ENCODE data around the gene SHH.

DNA sequence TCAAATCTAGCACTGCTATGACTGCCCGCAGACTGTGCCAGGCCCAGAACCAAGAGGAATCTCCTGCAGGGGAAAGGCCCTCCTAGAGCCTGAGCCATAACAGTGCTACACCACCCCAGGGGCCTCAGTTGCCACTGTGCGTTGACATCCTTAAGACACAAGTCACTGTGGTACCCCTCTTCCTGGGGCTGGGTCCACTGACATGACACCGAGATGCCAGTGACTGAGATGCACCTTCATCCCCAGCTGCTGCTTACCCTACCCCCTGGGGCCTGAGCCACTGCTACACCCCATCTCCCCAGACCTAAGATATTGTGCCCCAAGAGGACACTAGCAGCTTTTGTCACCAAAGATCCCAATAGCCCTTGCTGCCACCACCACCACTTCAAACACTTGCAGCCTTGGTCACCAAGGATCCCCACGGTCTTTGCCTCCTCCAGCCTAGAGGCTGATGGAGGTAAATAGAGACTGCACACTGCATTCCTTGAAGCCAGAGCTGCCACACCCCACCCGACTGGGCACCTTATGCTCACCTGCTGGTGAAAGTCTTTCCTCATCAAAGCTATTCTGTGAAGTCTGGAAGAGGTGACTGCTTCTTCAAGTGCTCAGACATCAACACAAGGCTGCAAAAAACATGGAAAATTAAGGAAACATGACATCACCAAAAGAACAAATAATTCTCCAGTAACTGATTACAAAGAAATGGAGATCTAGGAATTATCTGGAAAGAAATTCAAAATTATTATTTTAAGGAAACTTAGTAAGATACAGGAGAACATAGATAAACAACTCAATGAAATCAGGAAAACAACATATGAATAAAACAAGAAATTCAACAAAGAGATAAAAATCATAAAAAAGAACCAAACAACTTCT is 40.4 kb upstream of the SHH start:
- TF ChIP-seq, protein P1, sequence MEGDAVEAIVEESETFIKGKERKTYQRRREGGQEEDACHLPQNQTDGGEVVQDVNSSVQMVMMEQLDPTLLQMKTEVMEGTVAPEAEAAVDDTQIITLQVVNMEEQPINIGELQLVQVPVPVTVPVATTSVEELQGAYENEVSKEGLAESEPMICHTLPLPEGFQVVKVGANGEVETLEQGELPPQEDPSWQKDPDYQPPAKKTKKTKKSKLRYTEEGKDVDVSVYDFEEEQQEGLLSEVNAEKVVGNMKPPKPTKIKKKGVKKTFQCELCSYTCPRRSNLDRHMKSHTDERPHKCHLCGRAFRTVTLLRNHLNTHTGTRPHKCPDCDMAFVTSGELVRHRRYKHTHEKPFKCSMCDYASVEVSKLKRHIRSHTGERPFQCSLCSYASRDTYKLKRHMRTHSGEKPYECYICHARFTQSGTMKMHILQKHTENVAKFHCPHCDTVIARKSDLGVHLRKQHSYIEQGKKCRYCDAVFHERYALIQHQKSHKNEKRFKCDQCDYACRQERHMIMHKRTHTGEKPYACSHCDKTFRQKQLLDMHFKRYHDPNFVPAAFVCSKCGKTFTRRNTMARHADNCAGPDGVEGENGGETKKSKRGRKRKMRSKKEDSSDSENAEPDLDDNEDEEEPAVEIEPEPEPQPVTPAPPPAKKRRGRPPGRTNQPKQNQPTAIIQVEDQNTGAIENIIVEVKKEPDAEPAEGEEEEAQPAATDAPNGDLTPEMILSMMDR (IDR thresholded peaks at IDR 0.05): no peak
- no peak for TF ChIP-seq POLR2AphosphoS5 (IDR thresholded peaks at IDR 0.05; ENCODE audit: low read depth, low read length)
- TF ChIP-seq, protein P2, sequence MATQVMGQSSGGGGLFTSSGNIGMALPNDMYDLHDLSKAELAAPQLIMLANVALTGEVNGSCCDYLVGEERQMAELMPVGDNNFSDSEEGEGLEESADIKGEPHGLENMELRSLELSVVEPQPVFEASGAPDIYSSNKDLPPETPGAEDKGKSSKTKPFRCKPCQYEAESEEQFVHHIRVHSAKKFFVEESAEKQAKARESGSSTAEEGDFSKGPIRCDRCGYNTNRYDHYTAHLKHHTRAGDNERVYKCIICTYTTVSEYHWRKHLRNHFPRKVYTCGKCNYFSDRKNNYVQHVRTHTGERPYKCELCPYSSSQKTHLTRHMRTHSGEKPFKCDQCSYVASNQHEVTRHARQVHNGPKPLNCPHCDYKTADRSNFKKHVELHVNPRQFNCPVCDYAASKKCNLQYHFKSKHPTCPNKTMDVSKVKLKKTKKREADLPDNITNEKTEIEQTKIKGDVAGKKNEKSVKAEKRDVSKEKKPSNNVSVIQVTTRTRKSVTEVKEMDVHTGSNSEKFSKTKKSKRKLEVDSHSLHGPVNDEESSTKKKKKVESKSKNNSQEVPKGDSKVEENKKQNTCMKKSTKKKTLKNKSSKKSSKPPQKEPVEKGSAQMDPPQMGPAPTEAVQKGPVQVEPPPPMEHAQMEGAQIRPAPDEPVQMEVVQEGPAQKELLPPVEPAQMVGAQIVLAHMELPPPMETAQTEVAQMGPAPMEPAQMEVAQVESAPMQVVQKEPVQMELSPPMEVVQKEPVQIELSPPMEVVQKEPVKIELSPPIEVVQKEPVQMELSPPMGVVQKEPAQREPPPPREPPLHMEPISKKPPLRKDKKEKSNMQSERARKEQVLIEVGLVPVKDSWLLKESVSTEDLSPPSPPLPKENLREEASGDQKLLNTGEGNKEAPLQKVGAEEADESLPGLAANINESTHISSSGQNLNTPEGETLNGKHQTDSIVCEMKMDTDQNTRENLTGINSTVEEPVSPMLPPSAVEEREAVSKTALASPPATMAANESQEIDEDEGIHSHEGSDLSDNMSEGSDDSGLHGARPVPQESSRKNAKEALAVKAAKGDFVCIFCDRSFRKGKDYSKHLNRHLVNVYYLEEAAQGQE (IDR thresholded peaks at IDR 0.05; ENCODE audit: insufficient read depth in 1 of 2, low read depth in 2 of 2, low read length in 1 of 2): no peak
- TF ChIP-seq SIN3A (IDR thresholded peaks at IDR 0.05; ENCODE audit: borderline replicate concordance, insufficient read depth, low read depth, low read length): no peak

All from Panc1 (cell line).